Skin of body (tissue), 2 donors: ENCODE measurements around the gene NCBP3. TPM values are rescaled to one million over a fixed set of nuclear protein-coding genes. Genes with fewer than 3 reads are reported as not detected.
"Not testable (repeated sequence)": the region's sequence is repeated elsewhere in the genome, so short reads cannot be mapped to it uniquely, and the experiment has no call there.

Experiments used
- DNase-seq: peaks from one replicate; lab custom pipeline; 2025; lab: John Stamatoyannopoulos, UW
- total RNA-seq: library from RNA; depleted of rRNA; stranded (reverse); fragments of >200 nt; gene quantifications from one replicate; pipeline ENCODE4 v1.2.3, GENCODE V29; 2014

NCBP3 gene
- total RNA-seq, 1 donor from 2014 or later, result 30.3 TPM

DNA sequence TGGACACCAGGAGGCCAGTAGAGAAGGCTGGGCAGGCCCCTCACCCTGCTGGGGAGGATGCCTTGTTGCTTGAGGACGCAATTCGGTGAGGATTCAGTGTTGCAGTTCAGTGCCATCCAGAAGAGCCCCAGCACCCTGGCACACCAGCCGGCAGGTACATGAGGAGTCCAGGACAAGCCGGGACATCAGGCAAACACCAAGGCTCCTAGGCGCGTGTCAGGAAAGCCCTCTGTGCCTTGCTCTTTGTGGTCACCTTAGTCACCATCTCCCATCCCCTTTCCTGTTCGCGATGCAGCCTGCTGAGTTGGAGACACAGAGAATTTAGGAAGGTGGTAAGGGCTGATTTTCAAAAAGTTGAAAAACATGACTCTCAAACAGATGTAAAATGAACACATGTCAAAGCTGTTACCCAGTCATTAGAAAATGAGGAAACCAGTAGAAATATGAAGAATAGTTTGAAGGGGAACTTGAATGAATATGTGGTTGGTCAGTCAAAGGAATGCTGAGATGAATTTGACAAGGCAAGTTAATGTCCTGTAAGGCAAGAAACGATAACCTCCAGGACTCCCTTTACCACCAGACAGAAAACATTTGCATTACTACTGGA is 2.3 kb upstream of the NCBP3 start:
- DNase-seq, result no peak

DNA sequence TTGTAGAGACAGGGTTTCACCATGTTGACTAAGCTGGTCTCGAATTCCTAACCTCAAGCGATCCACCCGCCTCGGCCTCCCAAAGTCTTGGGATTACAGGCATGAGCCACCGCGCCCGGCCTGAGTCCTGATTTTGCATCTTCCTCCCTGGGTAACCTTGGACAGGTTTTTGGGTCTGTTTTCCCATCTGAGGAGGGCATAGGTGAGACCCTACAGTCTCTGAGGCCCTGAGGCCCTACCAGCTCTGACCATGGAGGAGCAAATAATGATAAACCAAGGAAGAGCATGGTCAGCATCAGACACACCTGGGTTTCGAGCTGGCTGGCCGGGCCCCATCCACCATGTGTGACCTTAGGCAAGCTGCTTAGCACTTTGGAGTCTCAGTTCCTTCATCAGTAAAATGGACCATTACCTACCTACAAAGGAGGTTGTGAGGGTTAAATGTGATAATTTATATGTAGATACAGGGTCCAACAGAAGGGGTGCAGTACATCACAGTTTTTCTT is 1.2 kb upstream of the NCBP3 start:
- DNase-seq, result no peak

- DNase-seq, result no peak
These were observed 555 bp upstream of the NCBP3 start for GRCh38 chr17:3846437-3847164.

GRCh38 chr17:3845291-3845620 is 790 bp downstream of the NCBP3 start:
- DNase-seq, result no peak

- DNase-seq, result not testable (repeated sequence)
These were observed 1.5 kb downstream of the NCBP3 start for GRCh38 chr17:3844556-3844955.

DNA sequence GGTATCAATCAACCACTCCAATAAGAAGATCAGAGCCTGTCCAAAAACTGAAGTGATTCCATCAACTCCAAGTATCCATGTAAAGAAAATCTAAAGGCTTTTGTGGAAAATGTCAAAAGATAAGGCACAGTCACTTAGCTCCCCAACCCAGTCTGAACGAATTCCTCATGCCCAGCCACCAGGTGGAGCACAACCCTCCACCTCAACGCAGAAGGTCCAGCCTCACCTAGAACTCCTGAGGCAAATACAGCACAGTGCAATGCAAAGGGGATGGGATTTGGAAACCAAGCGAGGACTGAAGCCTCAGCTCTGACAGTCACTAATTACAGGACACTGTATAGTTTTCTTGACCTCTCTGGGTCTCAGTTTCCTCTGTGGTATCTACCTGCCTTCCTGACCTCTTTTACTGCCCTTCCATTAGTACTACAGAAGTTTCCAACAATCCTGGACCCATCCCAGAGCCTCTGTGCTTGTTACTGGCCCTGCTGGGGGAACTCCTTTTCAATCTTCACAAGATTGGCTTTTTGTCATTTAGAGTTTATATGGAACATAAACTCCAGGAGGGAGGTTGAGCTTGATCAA is 2.0 kb downstream of the NCBP3 start:
- DNase-seq, result no peak

- no peak for DNase-seq
These were observed 7.8 kb downstream of the NCBP3 start for GRCh38 chr17:3838206-3838605.

DNA sequence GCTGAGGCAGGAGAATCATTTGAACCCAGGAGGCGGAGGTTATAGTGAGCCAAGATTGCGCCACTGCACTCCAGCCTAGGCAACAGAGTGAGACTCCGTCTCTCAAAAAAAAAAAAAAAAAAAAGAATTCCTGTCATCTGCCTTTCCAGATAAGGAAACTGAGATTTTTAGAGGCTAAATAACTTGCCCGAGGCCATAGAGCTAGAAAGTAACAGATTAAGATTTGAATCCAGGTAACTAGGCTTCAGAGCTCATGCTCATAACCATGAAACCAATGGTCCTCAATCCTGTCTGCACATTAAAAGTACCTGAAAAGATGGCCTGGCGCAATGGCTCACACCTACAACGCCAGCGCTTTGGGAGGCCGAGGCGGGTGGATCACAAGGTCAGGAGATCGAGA is 9.5 kb downstream of the NCBP3 start:
- DNase-seq, result no peak

DNA sequence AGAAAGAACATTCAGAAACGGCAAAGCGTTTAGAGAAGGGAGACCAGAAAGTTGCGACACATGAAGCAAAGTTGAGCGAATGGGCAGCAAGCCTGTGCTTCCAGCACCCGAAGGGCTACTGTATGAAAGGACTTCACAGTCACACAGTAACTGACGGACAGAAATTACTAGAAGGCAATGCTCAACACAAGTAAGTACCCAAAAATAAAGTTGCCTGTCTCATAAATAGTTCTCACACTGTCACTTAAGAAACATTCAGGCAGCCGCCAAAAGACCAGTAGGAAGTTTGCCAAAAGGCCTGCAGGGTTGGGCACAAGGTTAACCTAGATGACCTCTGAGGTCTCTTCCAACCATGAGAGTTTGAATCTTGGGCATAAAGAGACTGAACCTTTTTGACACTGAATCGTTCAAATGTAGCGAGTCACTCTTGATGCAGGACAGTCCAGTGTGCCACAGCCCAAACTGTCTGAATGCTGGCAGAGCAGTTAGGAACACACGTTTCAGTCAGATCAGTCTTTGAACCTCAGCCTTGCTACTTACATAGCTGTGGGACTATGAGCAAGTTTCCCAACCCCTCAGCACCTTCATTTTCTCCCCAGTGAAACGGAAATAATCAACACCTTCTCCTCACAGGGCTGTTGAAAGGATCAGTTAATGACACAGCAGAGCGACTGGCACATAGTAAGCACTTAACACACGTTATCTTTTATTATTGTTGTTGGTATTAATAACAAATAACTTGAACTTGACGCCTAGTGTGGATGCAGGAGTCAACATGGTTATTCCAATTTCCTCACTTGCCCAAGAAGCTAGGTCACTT is 10.4 kb downstream of the NCBP3 start:
- no peak for DNase-seq

GRCh38 chr17:3834811-3835210 is 11.2 kb downstream of the NCBP3 start:
- no peak for DNase-seq

GRCh38 chr17:3828852-3829232 is 17.2 kb downstream of the NCBP3 start:
- no peak for DNase-seq

GRCh38 chr17:3828151-3828851 is 17.7 kb downstream of the NCBP3 start:
- DNase-seq, result no peak

DNA sequence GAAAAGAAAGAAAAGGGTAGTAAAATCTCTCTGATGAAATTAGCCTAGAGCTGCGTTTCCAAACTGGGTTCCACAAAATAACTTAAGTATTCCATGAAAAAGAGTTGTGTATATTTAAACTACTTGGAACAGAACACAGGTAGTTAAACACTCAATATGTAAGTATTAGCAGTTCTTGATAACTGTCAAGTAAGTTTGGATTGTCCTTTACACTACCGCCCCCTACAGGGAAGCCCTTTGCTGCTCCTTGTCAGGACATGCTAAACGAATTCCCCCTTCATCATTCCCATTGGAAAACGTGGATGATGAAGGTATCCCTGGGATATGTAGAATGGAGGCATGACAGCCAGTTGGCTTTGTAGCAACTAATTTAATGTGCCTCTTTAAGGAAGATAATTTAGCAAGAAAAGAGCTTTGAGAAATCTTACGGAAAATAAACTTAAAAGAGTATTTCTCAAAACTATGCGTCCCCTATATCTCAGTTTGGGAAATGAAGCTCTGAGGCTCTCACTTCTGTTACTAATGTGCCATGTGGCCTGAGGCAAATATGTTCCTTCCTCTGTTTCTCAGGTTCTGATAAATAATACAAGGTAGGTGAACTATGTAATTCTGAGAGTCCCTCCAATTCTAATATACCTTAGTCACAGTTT is 18.8 kb downstream of the NCBP3 start:
- DNase-seq, result no peak

GRCh38 chr17:3826191-3826590 is 19.9 kb downstream of the NCBP3 start:
- no peak for DNase-seq

DNA sequence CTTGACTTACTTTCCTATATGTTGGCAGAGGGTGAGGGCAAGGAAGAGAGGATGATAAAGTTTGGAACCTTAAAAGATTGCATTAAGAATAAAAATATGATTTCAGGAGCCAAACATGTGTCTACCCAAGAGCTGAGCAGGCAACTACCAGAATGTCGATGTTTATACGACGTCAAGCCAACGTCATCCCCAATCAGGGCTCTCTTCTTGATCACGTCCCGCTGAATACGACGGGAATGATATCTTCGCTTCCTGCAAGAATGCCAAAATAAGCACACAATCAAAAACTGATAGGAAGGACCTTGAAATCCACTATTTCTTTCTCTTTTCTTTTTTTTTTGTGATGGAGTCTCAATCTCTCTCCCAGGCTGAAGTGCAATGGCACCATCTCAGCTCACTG is 24.9 kb downstream of the NCBP3 start:
- no peak for DNase-seq

DNA sequence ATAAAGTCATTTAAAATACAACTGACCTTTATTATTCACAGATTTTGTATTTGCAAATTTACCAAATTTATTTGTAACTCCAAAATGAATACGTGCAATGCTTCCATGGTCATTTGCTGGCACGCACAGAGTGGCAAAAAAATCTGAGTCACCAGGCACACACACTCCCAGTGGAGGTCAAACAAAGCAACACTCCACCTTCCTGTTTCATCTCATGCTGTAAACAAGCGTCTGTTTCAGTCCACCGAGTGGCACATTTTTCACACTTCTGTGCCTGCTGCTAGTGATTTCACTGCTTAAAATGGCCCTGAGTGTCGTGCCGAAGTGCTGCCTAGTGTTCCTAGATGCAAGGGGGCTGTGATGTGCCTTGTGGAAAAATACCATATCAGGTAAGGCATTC is 27.3 kb downstream of the NCBP3 start:
- DNase-seq, result no peak

DNA sequence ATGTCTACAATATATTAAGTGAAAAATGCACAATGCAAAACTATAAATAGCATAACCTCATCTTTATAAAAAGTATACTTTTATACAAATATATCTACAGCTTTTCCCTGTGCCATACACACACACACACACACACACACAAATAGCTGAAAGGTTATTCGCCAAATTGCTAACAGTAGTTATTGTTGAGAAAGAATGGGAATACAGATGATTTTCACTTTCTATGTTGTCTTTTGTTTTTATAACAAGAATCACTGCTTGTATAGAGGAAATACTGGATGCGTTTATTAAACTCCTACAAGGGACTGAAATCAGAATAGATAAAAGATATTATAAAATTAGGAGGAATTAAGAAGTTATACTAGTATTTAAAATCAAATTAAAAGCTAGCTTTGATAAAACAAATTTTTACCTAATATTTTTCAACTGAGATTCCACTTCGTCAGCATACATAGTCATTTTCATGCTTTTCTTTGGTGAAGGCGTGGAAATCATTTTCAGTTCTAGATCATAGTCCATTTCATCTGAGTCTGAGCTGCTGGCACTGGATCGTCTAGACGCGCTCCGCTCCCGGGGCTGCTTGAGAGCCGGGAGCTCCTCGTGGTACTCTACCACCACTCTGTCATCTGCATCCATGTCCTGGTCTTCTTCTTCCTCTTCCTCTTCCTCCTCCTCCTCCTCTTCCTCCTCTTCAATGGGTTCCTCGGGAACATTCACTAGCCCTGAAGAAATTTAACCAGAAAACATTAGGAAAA is 28.0 kb downstream of the NCBP3 start:
- DNase-seq, result no peak

- DNase-seq, result no peak
These were observed 30.1 kb downstream of the NCBP3 start for GRCh38 chr17:3815925-3816324.

- no peak for DNase-seq
These were observed 30.9 kb downstream of the NCBP3 start for GRCh38 chr17:3815122-3815521.

GRCh38 chr17:3814361-3814760 is 31.7 kb downstream of the NCBP3 start:
- no peak for DNase-seq
